RWPE2 (cell line): ENCODE results near the gene C15orf62.

Experiments used
- ATAC-seq: fragments of 200-7000 bp; cut with Tn5 transposase; 3 replicates; pipeline ENCODE4 v1.9.1; 2021; ENCODE audit warnings: low read depth
- DNase-seq: peaks from one replicate; pipeline ENCODE4 v3.0.0-alpha.2; 2020; ENCODE audit warnings: low spot score
- H3K27ac ChIP-seq: fragments of 450-650 bp; 2 replicates; pipeline ENCODE4 v1.5.1; 2017; ENCODE audit warnings: mild to moderate bottlenecking; ENCODE audit not compliant: poor library complexity, severe bottlenecking
- H3K27me3 ChIP-seq: fragments of 250-450 bp; sonication (Bioruptor Pico); 2 replicates; pipeline ENCODE4 v1.5.1; 2021; ENCODE audit warnings: mild to moderate bottlenecking, moderate library complexity; ENCODE audit not compliant: insufficient read depth, poor library complexity, severe bottlenecking
- H3K36me3 ChIP-seq: fragments of 250-450 bp; sonication (Bioruptor Pico); 2 replicates; pipeline ENCODE4 v1.5.1; 2020; ENCODE audit warnings: low read depth, mild to moderate bottlenecking, moderate library complexity
- H3K4me1 ChIP-seq: fragments of 250-450 bp; sonication (Bioruptor Pico); 2 replicates; pipeline ENCODE4 v1.5.1; 2021; ENCODE audit warnings: mild to moderate bottlenecking, moderate library complexity; ENCODE audit not compliant: insufficient read depth, poor library complexity, severe bottlenecking
- H3K4me3 ChIP-seq: fragments of 250-450 bp; sonication (Bioruptor Pico); 2 replicates; pipeline ENCODE4 v1.5.1; 2021; ENCODE audit warnings: mild to moderate bottlenecking, moderate library complexity; ENCODE audit not compliant: severe bottlenecking
- H3K9me3 ChIP-seq: fragments of 250-450 bp; sonication (Bioruptor Pico); 2 replicates; pipeline ENCODE4 v1.5.1; 2021; ENCODE audit warnings: mild to moderate bottlenecking, moderate library complexity; ENCODE audit not compliant: severe bottlenecking
- CTCF ChIP-seq: fragments of 450-650 bp; IDR thresholded peaks from one replicate; pipeline ENCODE4 v1.5.1; 2017; ENCODE audit warnings: mild to moderate bottlenecking, moderate library complexity; ENCODE audit not compliant: poor library complexity, severe bottlenecking

The C15orf62 gene

GRCh38 chr15:40775740-40776536 lies 6.2 kb downstream of the C15orf62 start:
- peaks cover 67% of the 10 kb centered on the region for H3K36me3 ChIP-seq
- no peak overlapping the region for H3K27ac ChIP-seq
- H3K9me3 ChIP-seq, result no peaks in the 10 kb centered on the region
- TF ChIP-seq CTCF, result no peak
- H3K27me3 ChIP-seq, result no peaks in the 10 kb centered on the region
- ATAC-seq (no peak), DNase-seq (no peak)
- H3K4me3 ChIP-seq, result no peak overlapping the region
- peaks cover 10% of the 10 kb centered on the region for H3K4me1 ChIP-seq

- peak overlapping the region; percentile 17 for H3K27ac ChIP-seq
- H3K36me3 ChIP-seq, result peaks cover 67% of the 10 kb centered on the region
- no peaks in the 10 kb centered on the region for H3K27me3 ChIP-seq
- peak; percentile 89 for DNase-seq
- no peaks in the 10 kb centered on the region for H3K9me3 ChIP-seq
- peak; percentile 98 for ATAC-seq
- H3K4me1 ChIP-seq, result peaks cover 10% of the 10 kb centered on the region
- H3K4me3 ChIP-seq, result no peak overlapping the region
- no peak for TF ChIP-seq CTCF
These were observed 6.9 kb downstream of the C15orf62 start for GRCh38 chr15:40776537-40777141.

- Histone ChIP-seq H3K36me3 (peaks cover 32% of the 10 kb centered on the region), H3K27ac (no peak overlapping the region), H3K9me3 (no peaks in the 10 kb centered on the region), H3K4me3 (no peak overlapping the region), H3K27me3 (no peaks in the 10 kb centered on the region), H3K4me1 (peaks cover 25% of the 10 kb centered on the region)
- ATAC-seq (peak; percentile 73), DNase-seq (peak; percentile 93)
- peak; percentile 98 for TF ChIP-seq CTCF
These were observed 12.9 kb downstream of the C15orf62 start for GRCh38 chr15:40782609-40783227.

- no peaks in the 10 kb centered on the region for H3K27me3 ChIP-seq
- no peak overlapping the region for H3K4me3 ChIP-seq
- peak; percentile 64 for TF ChIP-seq CTCF
- DNase-seq (no peak), ATAC-seq (no peak)
- H3K9me3 ChIP-seq, result no peaks in the 10 kb centered on the region
- peaks cover 46% of the 10 kb centered on the region for H3K4me1 ChIP-seq
- peaks cover 10% of the 10 kb centered on the region; the same call in 1 of the 2 replicates for H3K36me3 ChIP-seq
- peak overlapping the region; percentile 96 for H3K27ac ChIP-seq
These were observed 15.4 kb downstream of the C15orf62 start for GRCh38 chr15:40785164-40785563.
